ENCODE data around the gene RFX7.
"Not testable (repeated sequence)": the region's sequence is repeated elsewhere in the genome, so short reads cannot be mapped to it uniquely, and the experiment has no call there.

The RFX7 gene

DNA sequence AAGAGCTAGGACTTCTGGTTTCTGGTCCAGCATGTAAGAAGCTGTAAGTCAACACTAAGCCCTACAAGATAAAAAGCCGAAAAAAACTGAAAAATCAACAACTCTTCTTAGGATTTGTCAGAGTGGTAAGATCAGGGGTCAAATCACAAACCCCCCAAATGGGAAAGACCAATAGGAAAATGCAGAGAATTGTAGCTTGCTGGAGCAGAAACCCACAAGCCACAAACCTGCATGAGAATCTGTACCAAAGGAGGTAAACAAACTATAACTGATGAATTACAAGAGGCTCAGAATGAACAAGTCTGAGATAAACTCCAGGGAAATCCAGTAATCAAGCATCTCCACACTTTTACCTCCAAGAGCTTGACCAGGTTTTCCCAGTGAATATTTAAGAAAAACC, 36.0 kb downstream of the RFX7 start:
- no peak overlapping the region for H3K4me3 ChIP-seq (ENCODE audit: low read depth, low read length)

DNA sequence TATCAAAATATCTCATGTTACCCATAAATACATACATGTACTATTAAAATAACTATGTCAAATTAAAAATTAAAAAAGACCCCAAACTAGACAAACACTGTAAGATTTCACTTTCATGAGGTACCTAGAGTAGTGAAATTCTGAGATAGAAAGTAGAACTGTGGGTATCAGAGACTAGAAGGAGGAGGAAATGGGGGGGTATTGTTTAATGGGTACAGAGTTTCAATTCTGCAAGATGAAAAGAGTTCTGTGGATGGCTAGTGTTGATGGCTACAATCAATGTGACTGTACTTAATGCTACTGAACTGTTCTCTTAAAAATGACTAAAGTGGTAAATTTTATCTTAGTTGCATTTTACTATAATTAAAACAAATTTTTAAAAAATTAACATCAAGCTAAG, 36.6 kb downstream of the RFX7 start:
- H3K4me3 ChIP-seq (ENCODE audit: low read depth, low read length) = no peak overlapping the region

- no peak overlapping the region for H3K4me3 ChIP-seq (ENCODE audit: low read depth, low read length)
These were observed 38.4 kb downstream of the RFX7 start for GRCh38 chr15:56205061-56205876.

- not testable (repeated sequence) for H3K4me3 ChIP-seq (ENCODE audit: low read depth, low read length)
These were observed 40.3 kb downstream of the RFX7 start for GRCh38 chr15:56203312-56203922.

DNA sequence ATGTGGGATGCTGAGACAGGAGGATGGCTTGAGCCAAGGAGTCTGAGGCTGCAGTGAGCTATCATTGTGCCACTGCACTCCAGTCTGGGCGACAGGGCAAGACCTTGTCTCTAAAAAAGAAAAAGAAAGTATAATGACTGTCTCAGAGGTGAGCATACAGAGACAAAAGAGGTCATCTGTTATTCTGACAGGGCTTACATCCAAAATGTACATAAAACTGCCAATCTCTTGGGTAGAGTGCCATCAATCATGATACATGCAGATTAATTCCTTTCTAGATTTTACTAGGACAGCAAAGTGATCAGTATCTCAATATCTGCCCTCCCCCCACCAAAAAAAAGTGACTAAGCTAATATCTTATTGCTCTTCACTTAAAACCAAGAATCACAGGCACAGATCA, 41.0 kb downstream of the RFX7 start:
- H3K4me3 ChIP-seq (ENCODE audit: low read depth, low read length) = no peak overlapping the region

DNA sequence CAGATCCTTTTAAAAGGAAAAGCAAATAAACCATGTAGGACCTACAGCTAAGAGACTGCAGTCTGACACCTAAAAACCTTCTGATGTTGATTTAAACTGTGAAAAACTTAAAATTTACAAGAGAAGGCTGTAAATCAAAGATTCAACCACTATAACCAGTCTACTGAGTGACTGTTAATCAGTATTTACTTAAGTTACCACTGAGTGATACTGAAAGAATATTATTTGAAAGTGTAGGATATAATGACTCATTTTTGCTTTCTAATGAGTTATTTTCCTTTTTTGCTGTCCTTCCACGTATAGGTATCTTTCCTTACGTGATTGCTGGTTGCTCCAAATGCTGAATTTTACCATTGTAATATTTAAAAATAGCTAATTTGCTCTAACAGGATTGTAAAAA, 44.6 kb downstream of the RFX7 start:
- H3K4me3 ChIP-seq (ENCODE audit: low read depth, low read length) = no peak overlapping the region

DNA sequence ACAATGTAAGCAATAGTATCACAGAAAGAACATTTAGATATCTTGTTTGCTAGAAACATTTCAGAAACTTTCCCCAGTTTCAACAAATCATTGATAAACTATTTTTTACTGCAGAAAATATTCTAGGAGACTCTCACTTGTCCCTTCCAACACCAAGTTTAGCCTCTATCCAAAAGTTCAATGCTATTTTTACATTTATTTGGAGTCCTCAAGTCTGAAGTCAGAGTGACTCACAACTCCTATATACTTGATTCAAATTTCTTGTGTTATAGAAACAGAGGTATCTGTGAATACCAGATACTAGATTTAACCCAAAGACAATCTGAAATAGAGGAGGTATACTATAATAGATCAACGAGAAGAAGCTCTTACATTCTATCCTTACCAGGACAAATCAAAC, 49.6 kb downstream of the RFX7 start:
- no peak overlapping the region for H3K4me3 ChIP-seq (ENCODE audit: low read depth, low read length)

DNA sequence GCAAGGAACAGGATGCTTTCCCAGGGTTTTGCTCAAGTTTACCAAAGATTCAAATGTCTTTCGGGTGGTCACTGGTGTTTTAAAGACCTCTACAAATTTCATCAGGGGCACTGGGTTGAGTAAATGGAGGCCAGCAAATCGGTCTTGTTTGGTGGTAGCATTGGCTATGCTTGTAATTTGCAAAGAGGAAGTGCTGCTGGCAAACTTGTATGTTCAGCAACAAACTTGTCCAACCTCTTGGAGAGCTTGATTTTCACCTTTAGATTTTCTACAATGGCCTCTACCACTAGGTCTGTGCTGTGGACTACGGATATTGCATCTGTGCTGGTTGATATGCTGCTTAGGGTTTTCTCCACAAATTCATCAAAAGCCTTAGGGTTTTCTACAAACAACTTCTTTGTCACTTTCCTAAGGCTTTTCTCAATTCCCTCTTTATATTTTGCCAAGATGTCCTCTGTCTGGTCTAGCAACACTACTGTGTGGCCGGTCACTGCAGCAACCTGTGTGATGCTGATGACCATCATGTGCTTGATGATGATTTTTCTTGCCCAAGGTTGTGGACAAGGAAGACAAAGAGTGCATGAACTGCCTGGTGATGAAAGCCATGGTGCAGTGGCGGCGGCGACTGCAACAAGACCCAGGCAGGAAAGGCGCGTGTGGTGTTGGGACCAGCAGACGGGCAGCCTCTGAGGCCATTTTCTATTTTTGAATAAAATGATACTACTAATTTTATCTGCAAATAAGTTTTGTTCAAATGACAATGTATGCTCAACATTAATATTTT, 50.8 kb downstream of the RFX7 start:
- no peak overlapping the region for H3K4me3 ChIP-seq (ENCODE audit: low read depth, low read length)

DNA sequence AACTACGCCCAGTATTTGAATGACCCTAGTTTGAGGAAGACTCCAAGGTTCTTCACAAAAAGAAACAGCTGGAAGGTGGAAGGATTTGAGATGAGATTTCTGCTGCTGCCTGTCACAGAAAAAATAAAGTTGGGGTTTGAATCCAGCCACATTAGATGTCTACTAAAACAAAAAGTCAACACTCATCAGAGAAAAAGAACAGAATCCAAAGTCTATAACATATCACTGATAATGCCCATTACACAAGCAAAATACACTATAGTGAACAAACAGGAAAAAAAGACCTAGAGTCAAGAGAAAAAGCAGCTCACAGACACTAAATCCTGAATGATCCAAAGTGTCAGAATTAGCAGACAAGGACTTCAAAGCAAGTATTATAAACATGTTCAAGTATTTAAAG, 56.0 kb downstream of the RFX7 start:
- H3K4me3 ChIP-seq (ENCODE audit: low read depth, low read length) = no peak overlapping the region

DNA sequence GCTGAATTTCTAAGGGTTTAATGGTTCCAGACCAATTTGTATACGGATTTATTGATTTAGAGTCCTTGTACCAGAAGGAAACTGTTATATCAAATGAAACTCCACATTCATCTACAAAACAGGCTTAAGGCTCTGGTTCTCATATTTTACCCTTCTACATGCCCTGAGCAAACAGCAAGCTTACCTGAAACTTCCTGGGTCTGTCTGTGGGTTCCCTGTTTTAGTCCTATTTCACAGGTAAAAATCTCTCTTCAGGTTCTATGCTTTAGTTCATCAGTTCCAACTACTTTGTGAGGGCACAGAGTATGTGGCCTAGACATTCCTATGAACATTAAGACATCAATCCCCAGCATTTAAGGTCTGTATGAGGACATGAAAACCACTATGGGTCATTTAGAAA, 57.7 kb downstream of the RFX7 start:
- no peak overlapping the region for H3K4me3 ChIP-seq (ENCODE audit: low read depth, low read length)

- no peak overlapping the region for H3K4me3 ChIP-seq (ENCODE audit: low read depth, low read length)
These were observed 59.2 kb downstream of the RFX7 start for GRCh38 chr15:56184516-56184915.

DNA sequence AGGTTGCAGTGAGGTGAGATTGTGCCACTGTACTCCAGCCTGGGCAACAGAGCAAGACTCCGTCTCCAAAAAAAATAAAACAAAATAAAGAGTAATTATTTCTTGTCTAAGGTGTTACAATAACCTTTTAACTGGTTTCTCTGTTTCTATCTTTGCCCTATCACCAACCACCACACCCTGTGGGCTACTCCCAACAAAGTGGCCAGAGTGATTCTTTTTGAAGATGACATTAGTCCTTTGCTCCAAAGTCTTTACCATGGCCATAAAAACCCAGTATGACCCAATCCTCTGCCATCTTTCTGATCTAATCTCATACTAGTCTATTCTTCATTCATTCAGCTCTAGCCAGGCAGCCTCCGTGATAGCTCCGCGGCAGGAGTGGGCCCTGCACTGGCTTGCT, 62.8 kb downstream of the RFX7 start:
- H3K4me3 ChIP-seq (ENCODE audit: low read depth, low read length) = no peak overlapping the region

GRCh38 chr15:56176996-56177395, 66.7 kb downstream of the RFX7 start:
- no peak overlapping the region for H3K4me3 ChIP-seq (ENCODE audit: low read depth, low read length)

- H3K4me3 ChIP-seq (ENCODE audit: low read depth, low read length) = no peak overlapping the region
These were observed 67.9 kb downstream of the RFX7 start for GRCh38 chr15:56175788-56176187.

DNA sequence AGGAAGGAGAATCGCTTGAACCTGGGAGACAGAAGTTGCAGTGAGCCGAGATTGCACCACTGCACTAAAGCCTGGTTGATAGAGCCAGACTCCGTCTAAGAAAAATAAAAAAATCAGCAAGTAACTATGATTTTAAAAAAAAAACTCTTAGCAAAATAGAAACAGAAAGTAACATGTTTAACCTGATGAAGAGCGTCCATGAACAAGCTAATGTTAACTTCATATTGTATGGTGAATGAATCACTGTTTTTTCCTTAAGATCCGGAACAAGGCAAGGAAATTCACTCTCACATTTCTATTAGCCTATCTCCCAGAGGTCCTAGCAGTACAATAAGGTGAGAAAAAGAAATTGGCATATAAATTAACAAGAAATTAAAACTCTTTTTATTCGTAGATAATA, 69.0 kb downstream of the RFX7 start:
- no peak overlapping the region for H3K4me3 ChIP-seq (ENCODE audit: low read depth, low read length)

DNA sequence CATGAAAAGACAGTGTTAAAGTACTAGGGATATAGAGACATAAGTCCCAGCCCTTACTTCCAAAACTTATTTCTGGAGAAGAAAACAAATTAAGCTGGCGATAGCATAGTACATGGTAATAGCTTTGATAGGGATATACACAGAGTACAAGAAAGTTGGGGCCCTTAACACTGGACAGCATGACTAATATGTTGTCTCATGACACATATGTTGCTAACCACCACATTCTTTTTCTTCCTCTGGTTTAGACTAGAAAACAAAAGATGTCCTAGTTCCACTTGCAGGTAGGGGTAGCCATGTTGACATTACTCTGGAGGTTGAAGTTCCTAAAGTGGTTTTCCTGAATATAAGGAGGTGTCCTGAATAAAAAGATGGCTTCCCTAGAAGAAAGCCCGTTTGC, 75.3 kb downstream of the RFX7 start:
- no peak overlapping the region for H3K4me3 ChIP-seq (ENCODE audit: low read depth, low read length)

GRCh38 chr15:56165234-56165633, 78.4 kb downstream of the RFX7 start:
- no peak overlapping the region for H3K4me3 ChIP-seq (ENCODE audit: low read depth, low read length)

DNA sequence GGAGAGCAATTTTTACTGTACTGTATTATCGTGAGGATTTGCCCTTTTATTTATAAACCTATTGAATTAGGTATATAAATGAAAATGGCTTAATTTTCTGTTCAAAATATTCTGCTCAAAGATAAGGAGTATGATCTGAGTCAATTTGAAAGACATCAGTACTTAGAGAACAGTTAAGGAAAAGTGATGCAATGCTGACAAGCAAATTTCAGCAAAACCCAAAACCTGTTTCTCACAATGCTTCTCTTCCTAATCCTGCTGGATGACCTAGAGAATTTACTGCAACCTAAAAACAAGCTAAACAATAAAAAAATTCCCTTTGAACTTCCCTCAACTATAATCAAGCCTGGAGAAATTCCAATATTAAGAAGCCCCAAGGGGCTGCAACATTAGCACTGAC, 82.7 kb downstream of the RFX7 start:
- no peak overlapping the region for H3K4me3 ChIP-seq (ENCODE audit: low read depth, low read length)

- H3K4me3 ChIP-seq (ENCODE audit: low read depth, low read length) = no peak overlapping the region
These were observed 86.8 kb downstream of the RFX7 start for GRCh38 chr15:56156877-56157276.

- H3K4me3 ChIP-seq (ENCODE audit: low read depth, low read length) = not testable (repeated sequence)
These were observed 88.4 kb downstream of the RFX7 start for GRCh38 chr15:56155278-56155677.

GRCh38 chr15:56154768-56155167, 88.9 kb downstream of the RFX7 start:
- not testable (repeated sequence) for H3K4me3 ChIP-seq (ENCODE audit: low read depth, low read length)

DNA sequence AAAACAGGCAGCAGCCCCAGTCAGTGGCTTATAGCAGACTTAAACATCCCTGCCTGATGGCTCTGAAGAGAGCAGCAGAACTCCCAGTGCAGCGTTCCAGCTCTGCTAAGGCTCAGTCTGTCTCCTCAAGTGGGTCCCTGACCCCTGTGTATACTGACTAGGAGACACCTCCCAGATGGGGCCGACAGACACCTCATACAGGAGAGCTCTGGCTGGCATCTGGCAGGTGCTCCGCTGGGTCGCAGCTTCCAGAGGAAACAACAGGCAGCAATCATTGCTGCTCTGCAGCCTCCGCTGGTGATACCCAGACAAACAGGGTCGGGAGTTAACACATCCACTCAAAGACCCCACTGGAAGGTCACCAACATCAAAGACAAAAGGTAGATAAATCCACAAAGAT, 93.5 kb downstream of the RFX7 start:
- H3K4me3 ChIP-seq (ENCODE audit: low read depth, low read length) = no peak overlapping the region
